Thymus (tissue), 11 donors: ENCODE results near the gene PRKG1. TPM values are rescaled to one million over a fixed set of nuclear protein-coding genes. Genes with fewer than 3 reads are reported as not detected.

ENCODE experiments used
- DNase-seq, 9 donors: peaks; one replicate each; pipeline ENCODE4 v3.0.0-alpha.2; 2013; ENCODE audit warnings: low spot score in 9 of 9, low read depth in 6 of 9, missing footprints in 1 of 9
- H3K27ac ChIP-seq, 2 donors: one replicate each; pipeline ENCODE4 v1.5.1; 2013; ENCODE audit warnings: control low read depth in 1 of 2, low read depth in 1 of 2, low read length in 1 of 2, mild to moderate bottlenecking in 1 of 2, moderate library complexity in 1 of 2
- H3K27me3 ChIP-seq, 2 donors: one replicate each; pipeline ENCODE4 v1.5.1; 2013; ENCODE audit warnings: low read length in 1 of 2; ENCODE audit not compliant: control insufficient read depth in 2 of 2, insufficient read depth in 1 of 2
- H3K36me3 ChIP-seq, 2 donors: one replicate each; pipeline ENCODE4 v1.5.1; 2013; ENCODE audit warnings: low read length in 1 of 2, mild to moderate bottlenecking in 1 of 2, moderate library complexity in 1 of 2; ENCODE audit not compliant: control insufficient read depth in 2 of 2, insufficient read depth in 2 of 2
- H3K4me1 ChIP-seq, 2 donors: one replicate each; pipeline ENCODE4 v1.5.1; 2013; ENCODE audit warnings: low read length in 2 of 2; ENCODE audit not compliant: control insufficient read depth in 2 of 2, insufficient read depth in 2 of 2
- H3K4me3 ChIP-seq, 2 donors: one replicate each; pipeline ENCODE4 v1.5.1; 2013; ENCODE audit warnings: low read length in 2 of 2, control low read depth in 1 of 2, mild to moderate bottlenecking in 1 of 2
- H3K9me3 ChIP-seq, 2 donors: one replicate each; pipeline ENCODE4 v1.5.1; 2013; ENCODE audit warnings: low read length in 1 of 2, mild to moderate bottlenecking in 1 of 2; ENCODE audit not compliant: control insufficient read depth in 2 of 2, insufficient read depth in 1 of 2
- WGBS: extraction: QIAGEN DNeasy Blood & Tissue Kit; methylation state at CpG from one replicate; pipeline ENCODE4 v1.1.7; 2013; 5-methylcytosine and 5-hydroxymethylcytosine counted together
- polyA plus RNA-seq: library from polyadenylated mRNA; stranded (reverse); fragments of 200-250 nt; gene quantifications from one replicate; pipeline ENCODE4 v1.2.3, GENCODE V29; 2013
- total RNA-seq: library from RNA; stranded (reverse); fragments of 120-200 nt; gene quantifications from one replicate; pipeline ENCODE4 v1.2.4, GENCODE V29; 2013
- donor health status: healthy.

Gene PRKG1
- total and polyA plus RNA-seq, 2 donors = 2.5 to 7.4 TPM

DNA sequence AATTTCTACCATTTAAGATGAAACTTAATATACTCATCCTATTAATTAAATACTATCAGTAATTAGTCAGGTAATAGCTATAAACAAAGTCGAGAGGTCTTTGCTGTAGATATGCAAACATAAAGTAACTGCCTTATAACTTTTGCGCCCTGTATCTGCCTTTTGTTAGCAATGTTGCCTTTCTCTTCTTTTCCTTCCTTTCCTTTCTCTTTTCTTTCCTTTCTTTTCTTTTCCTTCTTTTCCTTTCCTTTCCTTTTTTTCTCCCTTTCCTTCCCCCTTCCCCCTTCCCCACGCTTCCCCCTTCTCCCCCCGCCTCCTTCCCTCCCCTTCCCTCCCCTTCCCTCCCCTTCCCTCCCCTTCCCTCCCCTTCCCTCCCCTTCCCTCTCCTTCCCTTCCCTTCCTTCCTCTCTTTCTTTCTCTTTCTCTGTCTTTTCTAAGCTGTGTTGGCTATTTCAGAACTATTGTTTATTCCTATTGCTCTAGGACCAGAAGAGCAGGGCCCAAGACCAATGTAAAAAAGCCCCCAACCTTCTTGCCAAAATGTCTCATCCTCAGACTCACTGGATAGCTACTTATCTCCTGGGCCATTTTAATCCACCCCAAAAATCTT is 1174.5 kb downstream of the PRKG1 start:
- Histone ChIP-seq H3K36me3 (no peaks in the 10 kb centered on the region), H3K4me3 (no peak overlapping the region), H3K27ac (no peak overlapping the region), H3K27me3 (no peaks in the 10 kb centered on the region), H3K9me3 (no peaks in the 10 kb centered on the region), H3K4me1 (no peaks in the 10 kb centered on the region)
- 88% methylated on average over 4 of the region's 4 CpGs for WGBS
- DNase-seq = no peak

DNA sequence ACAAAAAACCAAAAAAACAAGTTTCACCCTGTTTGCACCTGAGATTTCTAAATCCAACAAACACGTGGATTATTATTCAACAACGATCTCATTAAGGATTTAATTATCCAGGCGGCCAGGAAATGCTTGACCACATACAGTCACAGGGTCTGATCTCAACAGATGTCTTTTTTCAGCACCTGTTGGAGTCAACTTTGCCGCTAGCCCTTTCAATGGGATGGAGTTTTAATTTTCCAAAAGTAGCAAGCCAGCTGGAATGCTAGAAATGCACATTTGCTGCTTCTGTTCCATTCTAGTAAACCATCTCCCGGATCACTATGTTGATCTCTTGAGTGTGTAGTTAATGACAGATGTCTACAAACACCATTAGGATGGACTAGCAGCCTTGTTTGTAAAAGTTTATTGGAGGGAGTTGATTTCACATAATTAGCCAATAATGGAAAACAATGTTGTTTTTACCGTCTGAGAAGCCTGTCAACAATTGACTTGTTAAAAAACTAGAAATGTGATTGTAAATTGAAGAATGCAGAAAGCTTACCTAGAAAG is 1175.6 kb downstream of the PRKG1 start:
- no peak for DNase-seq
- Histone ChIP-seq H3K36me3 (no peaks in the 10 kb centered on the region), H3K4me3 (no peak overlapping the region), H3K27me3 (no peaks in the 10 kb centered on the region), H3K9me3 (no peaks in the 10 kb centered on the region), H3K4me1 (no peaks in the 10 kb centered on the region), H3K27ac (no peak overlapping the region)
- 94% methylated on average over 6 of the region's 6 CpGs for WGBS

DNA sequence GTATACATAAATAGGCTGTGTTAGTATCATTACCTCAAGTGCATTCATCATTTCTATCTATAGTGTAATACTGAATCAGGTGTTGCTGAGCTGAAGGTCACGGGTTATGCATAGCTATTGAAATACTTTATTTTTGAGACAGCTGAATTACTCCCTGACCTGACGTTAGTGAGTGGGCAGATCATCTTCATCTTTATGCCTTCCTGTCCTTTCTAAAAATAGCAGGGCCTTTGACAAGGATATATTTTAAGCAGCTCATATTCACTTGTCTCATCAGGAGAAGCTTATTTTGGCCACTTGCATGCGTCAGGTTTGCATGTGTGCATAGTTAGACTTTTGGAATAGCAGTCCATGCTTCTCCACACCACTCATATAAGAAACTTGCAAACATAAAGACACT is 1176.2 kb downstream of the PRKG1 start:
- H3K4me3 ChIP-seq = no peak overlapping the region
- WGBS = 89% methylated on average over 3 of the region's 3 CpGs
- no peak for DNase-seq
- H3K36me3 ChIP-seq = no peaks in the 10 kb centered on the region
- H3K4me1 ChIP-seq = no peaks in the 10 kb centered on the region
- H3K9me3 ChIP-seq = no peaks in the 10 kb centered on the region
- no peak overlapping the region for H3K27ac ChIP-seq
- no peaks in the 10 kb centered on the region for H3K27me3 ChIP-seq

DNA sequence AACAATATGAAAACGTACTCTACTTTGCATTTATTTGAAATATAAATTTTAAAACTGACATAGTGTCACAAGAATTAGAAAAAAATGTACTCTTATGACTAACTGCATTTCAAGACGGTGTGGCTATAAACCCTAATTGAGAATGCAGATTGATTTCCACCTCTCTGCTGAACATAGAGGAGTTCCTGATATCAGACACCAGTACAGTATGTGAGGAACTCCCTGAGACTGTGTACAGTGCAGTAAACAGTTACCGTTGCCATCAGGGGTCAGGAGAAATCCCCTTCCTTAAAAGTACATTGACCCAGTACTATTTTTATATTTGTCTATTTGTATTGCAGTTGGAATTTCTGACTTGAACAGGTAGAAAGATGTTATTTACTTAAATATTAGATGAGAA is 1178.0 kb downstream of the PRKG1 start:
- DNase-seq = no peak
- Histone ChIP-seq H3K4me1 (no peaks in the 10 kb centered on the region), H3K4me3 (no peak overlapping the region), H3K36me3 (no peaks in the 10 kb centered on the region), H3K27ac (no peak overlapping the region), H3K9me3 (no peaks in the 10 kb centered on the region), H3K27me3 (no peaks in the 10 kb centered on the region)
- WGBS = 92% methylated on average over 3 of the region's 3 CpGs

DNA sequence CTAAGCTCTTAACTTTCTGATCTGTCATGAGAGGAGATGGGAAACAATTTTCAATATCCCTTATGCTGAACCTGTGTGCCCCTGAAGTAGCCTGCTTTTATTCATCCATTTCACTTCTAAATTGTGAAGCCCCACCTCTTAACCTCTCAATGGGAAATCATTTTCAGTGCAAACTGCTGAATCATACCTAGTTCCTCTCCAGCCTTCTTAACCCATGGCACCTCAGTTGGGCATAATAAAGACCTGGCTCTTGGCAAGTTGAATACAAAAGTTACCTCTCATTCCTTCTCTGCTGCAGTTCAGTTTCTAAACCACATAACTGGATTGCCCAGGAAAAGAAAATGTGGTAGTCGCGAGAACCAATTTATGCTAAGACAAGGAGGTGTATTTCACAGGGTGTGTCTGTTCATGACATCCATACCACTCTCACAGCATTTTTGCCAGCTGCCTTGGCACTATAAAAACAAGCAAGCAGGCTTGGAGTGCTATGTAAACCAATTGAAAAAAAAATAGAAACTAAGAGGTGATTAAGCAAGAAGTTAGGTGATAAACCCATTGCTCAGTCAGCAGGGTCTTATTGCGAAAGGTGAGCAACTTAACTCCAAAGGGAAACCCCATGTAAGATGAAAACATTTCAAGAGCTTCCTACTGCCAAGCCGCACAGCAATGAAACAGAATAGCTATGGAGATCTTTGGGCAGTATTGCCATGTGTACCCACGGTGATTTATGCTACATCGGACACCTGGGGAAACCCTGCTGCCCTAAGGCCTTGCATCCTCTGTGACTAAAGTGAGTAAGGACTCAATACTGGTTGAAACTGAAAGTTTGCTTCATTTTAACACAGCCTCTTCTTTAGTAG is 1182.8 kb downstream of the PRKG1 start:
- no peak for DNase-seq
- Histone ChIP-seq H3K4me3 (no peak overlapping the region), H3K27me3 (no peaks in the 10 kb centered on the region), H3K36me3 (no peaks in the 10 kb centered on the region), H3K27ac (no peak overlapping the region), H3K9me3 (no peaks in the 10 kb centered on the region), H3K4me1 (no peaks in the 10 kb centered on the region)
- WGBS = 97% methylated on average over 6 of the region's 6 CpGs

DNA sequence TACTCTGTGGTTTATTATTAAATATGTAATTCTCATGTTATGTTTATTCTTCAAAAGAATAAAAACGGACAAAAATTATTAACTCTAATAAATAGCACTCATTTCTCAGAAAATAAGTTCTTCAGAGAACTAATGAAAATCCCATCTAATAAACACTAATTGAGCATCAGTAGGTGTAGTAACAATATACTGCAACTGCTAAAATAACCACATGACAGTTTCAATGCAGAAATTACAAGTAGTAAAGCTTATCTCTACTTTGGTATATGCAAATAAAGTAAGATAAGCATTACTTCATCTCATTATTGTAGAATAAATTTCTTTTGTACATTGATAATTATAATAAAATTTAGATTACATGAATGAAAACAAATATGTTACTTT is 1183.4 kb downstream of the PRKG1 start:
- no peaks in the 10 kb centered on the region for H3K27me3 ChIP-seq
- no peaks in the 10 kb centered on the region for H3K36me3 ChIP-seq
- no peaks in the 10 kb centered on the region for H3K4me1 ChIP-seq
- WGBS = 93% methylated on average over 1 of the region's 1 CpG
- no peak overlapping the region for H3K4me3 ChIP-seq
- H3K9me3 ChIP-seq = no peaks in the 10 kb centered on the region
- DNase-seq = no peak
- H3K27ac ChIP-seq = no peak overlapping the region

DNA sequence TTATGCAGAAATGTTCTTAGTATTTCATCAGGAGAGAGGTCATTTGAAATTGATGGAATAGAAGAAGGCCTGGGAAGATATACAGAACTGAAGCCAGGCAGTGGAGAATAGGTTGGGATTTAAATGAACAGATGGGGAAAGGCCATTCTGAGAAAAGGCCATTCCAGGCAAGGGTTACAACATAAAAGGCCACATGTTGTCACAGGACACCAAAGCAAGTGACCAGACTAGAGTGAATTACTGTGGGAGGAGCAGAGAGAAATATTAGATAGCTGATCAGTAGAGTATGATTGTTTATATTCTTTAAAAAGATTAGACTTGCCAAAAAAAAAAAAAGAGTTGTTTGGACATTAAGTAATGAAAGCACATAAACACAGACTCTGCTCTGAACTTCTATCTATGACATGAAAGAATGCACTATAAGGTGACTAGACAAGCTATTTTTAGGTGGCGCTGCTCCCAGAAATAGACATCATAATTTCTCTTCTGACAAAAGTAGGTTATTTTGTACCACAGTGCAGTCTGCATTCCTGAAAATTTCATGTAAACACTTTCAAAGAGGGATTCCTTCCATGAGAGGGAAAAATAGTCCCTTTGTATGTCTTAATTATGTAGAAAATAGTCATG is 1184.6 kb downstream of the PRKG1 start:
- H3K27me3 ChIP-seq = no peaks in the 10 kb centered on the region
- WGBS = 99% methylated on average over 1 of the region's 1 CpG
- no peaks in the 10 kb centered on the region for H3K4me1 ChIP-seq
- H3K9me3 ChIP-seq = no peaks in the 10 kb centered on the region
- no peak overlapping the region for H3K4me3 ChIP-seq
- H3K27ac ChIP-seq = no peak overlapping the region
- no peak for DNase-seq
- H3K36me3 ChIP-seq = no peaks in the 10 kb centered on the region

DNA sequence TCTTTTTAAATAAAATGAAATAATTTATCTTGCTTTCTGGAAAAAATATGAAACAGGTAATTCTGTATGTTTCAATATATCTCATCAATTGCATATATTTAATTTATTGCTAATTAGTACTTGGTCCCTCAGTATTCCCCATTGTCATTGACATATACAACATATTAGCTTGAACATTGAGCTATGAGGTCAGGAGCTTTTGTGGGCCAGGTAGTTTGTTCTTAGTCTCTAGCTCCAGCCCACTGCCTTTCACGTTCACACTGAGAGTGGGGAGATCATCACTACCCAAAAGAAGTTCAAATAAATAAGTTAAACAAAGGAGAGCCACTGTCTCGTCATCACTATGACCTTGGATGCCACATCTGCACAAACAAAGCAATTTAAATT is 1185.1 kb downstream of the PRKG1 start:
- Histone ChIP-seq H3K9me3 (no peaks in the 10 kb centered on the region), H3K27ac (no peak overlapping the region), H3K4me3 (no peak overlapping the region), H3K4me1 (no peaks in the 10 kb centered on the region), H3K27me3 (no peaks in the 10 kb centered on the region), H3K36me3 (no peaks in the 10 kb centered on the region)
- WGBS = 94% methylated on average over 2 of the region's 2 CpGs
- DNase-seq = no peak

DNA sequence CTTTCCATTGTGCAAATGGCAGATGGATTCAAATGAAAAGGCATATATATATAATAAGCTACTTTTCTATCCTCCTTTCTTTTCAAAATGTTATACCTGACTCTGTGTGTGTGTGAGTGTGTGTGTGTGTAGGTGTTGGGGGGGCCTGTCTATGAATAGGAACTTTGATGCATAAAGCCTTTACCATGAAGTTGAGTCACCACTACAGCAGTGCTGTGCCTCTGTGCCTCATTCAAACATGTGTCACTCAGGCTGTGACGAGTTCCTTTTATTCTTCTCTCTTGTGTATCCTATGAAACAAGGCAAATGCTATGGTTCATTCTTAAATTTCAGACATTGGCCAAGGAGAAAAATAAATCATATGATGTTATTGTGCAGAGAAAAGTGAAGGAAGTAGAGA is 1187.1 kb downstream of the PRKG1 start:
- H3K9me3 ChIP-seq = no peaks in the 10 kb centered on the region
- no peaks in the 10 kb centered on the region for H3K27me3 ChIP-seq
- no peaks in the 10 kb centered on the region for H3K4me1 ChIP-seq
- H3K4me3 ChIP-seq = no peak overlapping the region
- H3K36me3 ChIP-seq = no peaks in the 10 kb centered on the region
- DNase-seq = no peak
- H3K27ac ChIP-seq = no peak overlapping the region
- WGBS = 92% methylated on average over 1 of the region's 1 CpG
